Measurements from ENCODE around the gene ACADL. TPM values are rescaled to one million over a fixed set of nuclear protein-coding genes. Genes with fewer than 3 reads are reported as not detected.

The ACADL gene
- total and polyA plus RNA-seq, 4 experiments from 2014 or later, result not detected

- Mint-ChIP-seq H3K4me1 (peaks cover 0 to 7% (median 3%) of the 10 kb centered on the region in 4 donors), H3K27me3 (peaks cover 19 to 23% of the 10 kb centered on the region in 2 donors), H3K36me3 (no peaks in the 10 kb centered on the region), H3K27ac (no peak overlapping the region), H3K4me3 (no peak overlapping the region), H3K9me3 (no peaks in the 10 kb centered on the region)
- Histone ChIP-seq H3K27ac (ENCODE audit: low read depth, low read length) (no peak overlapping the region), H3K4me3 (ENCODE audit: low read length in 2 of 2) (no peak overlapping the region), H3K4me1 (ENCODE audit: insufficient read depth, low read length) (no peaks in the 10 kb centered on the region), H3K27me3 (ENCODE audit: insufficient read depth, low read length) (no peaks in the 10 kb centered on the region), H3K9me3 (ENCODE audit: control insufficient read depth in 1 of 2, low read length in 2 of 2) (no peaks in the 10 kb centered on the region), H3K36me3 (ENCODE audit: insufficient read depth, low read length) (no peaks in the 10 kb centered on the region)
- CTCF ChIA-PET (ENCODE audit: partially characterized antibody), result no interaction called here
- intact Hi-C loops (cut with micrococcal nuclease), result no loop called here
- POLR2A ChIA-PET (ENCODE audit: partially characterized antibody), result no interaction called here
- no peak for DNase-seq
These were observed 3.3 kb upstream of the ACADL start for GRCh38 chr2:210228586-210228985.

DNA sequence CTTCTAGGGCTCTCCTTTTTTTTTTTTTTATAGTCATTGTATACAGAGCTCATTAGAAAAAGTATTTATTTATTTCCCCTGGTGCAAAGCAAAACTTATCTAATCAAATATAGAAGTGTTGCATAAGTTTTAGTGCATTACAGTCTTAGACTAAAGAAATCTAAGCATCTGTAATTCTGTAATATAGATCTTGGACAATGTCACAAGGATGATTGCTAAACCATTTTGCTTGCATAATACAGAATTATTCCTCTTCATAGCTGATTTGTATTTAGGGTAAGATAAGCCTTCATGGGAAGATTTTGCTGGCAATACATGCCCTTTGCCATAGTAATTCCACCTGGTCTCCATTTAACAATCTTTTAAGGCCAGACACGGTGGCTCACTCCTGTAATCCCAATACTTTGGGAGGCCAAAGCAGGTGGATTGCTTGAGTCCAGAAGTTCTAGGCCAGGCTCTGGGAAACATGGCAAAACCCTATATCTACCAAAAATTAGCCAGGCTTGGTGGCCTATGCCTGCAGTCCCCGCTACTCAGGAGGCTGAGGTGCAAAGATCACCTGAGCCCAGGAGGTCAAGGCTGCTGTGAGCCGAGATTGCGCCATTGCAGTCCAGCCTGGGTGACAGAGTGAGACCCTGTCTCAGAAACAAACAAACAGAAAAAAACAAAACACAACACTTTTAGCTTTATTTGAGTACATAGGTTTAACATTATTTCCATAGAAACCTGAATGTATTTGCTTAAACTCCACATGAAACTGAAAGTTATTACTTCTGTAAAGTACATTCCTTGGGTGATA is 2.2 kb upstream of the ACADL start:
- Mint-ChIP-seq H3K9me3 (no peaks in the 10 kb centered on the region), H3K4me3 (no peak overlapping the region), H3K27me3 (peaks cover 24 to 33% of the 10 kb centered on the region in 2 donors), H3K27ac (no peak overlapping the region), H3K4me1 (peaks cover 0 to 7% (median 3%) of the 10 kb centered on the region in 4 donors), H3K36me3 (no peaks in the 10 kb centered on the region)
- intact Hi-C loops (cut with micrococcal nuclease), result no loop called here
- no peak for DNase-seq
- no peaks in the 10 kb centered on the region for H3K36me3 ChIP-seq (ENCODE audit: insufficient read depth, low read length)
- H3K27ac ChIP-seq (ENCODE audit: low read depth, low read length), result no peak overlapping the region
- ChIA-PET POLR2A (ENCODE audit: partially characterized antibody) (no interaction called here), CTCF (ENCODE audit: partially characterized antibody) (no interaction called here)
- no peaks in the 10 kb centered on the region for H3K27me3 ChIP-seq (ENCODE audit: insufficient read depth, low read length)
- H3K4me1 ChIP-seq (ENCODE audit: insufficient read depth, low read length), result no peaks in the 10 kb centered on the region
- H3K9me3 ChIP-seq (ENCODE audit: control insufficient read depth in 1 of 2, low read length in 2 of 2), result no peaks in the 10 kb centered on the region
- no peak overlapping the region for H3K4me3 ChIP-seq (ENCODE audit: low read length in 2 of 2)

- ChIA-PET CTCF (ENCODE audit: partially characterized antibody) (no interaction called here), POLR2A (ENCODE audit: partially characterized antibody) (no interaction called here)
- Mint-ChIP-seq H3K36me3 (no peaks in the 10 kb centered on the region), H3K4me1 (peaks cover 0 to 7% (median 3%) of the 10 kb centered on the region in 4 donors), H3K27me3 (peaks cover 29 to 30% of the 10 kb centered on the region in 2 donors), H3K27ac (no peak overlapping the region), H3K9me3 (no peaks in the 10 kb centered on the region), H3K4me3 (peak overlapping the region in 1 of 8 donors; percentile 39)
- Histone ChIP-seq H3K27me3 (ENCODE audit: insufficient read depth, low read length) (no peaks in the 10 kb centered on the region), H3K9me3 (ENCODE audit: control insufficient read depth in 1 of 2, low read length in 2 of 2) (no peaks in the 10 kb centered on the region), H3K4me1 (ENCODE audit: insufficient read depth, low read length) (no peaks in the 10 kb centered on the region), H3K4me3 (ENCODE audit: low read length in 2 of 2) (no peak overlapping the region), H3K27ac (ENCODE audit: low read depth, low read length) (no peak overlapping the region), H3K36me3 (ENCODE audit: insufficient read depth, low read length) (no peaks in the 10 kb centered on the region)
- no peak for DNase-seq
- intact Hi-C loops (cut with micrococcal nuclease), result no loop called here
These were observed 976 bp upstream of the ACADL start for GRCh38 chr2:210226223-210226622.

DNA sequence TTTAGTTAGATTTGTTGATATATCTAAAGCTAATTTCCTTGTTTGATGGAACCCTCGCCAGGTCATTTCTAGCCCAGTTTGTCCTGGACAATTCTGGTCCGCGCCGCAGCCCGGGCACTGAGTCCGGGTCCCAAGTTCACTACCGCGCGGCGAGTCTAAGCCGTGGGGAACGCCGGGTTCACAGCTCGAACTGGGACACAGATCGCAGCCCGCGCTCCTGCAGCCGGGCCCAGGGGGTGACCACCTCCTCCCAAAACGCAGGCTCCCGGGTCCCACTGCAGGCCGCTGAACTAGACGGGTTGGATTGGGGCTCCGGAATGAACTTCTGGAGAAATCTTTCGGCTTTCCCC is 681 bp downstream of the ACADL start:
- ChIA-PET CTCF (ENCODE audit: partially characterized antibody) (no interaction called here), POLR2A (ENCODE audit: partially characterized antibody) (no interaction called here)
- H3K36me3 ChIP-seq (ENCODE audit: insufficient read depth, low read length), result no peaks in the 10 kb centered on the region
- peaks cover 29 to 36% of the 10 kb centered on the region in 2 donors for H3K27me3 Mint-ChIP-seq
- H3K9me3 Mint-ChIP-seq, result no peaks in the 10 kb centered on the region
- H3K9me3 ChIP-seq (ENCODE audit: control insufficient read depth in 1 of 2, low read length in 2 of 2), result no peaks in the 10 kb centered on the region
- intact Hi-C loops (cut with micrococcal nuclease), result no loop called here
- peak overlapping the region in 5 of 8 donors; percentile 3 to 65 (median 26) for H3K4me3 Mint-ChIP-seq
- no peak overlapping the region for H3K4me3 ChIP-seq (ENCODE audit: low read length in 2 of 2)
- H3K4me1 Mint-ChIP-seq, result peaks cover 0 to 7% (median 3%) of the 10 kb centered on the region in 4 donors
- H3K27me3 ChIP-seq (ENCODE audit: insufficient read depth, low read length), result no peaks in the 10 kb centered on the region
- no peak overlapping the region for H3K27ac Mint-ChIP-seq
- no peak overlapping the region for H3K27ac ChIP-seq (ENCODE audit: low read depth, low read length)
- H3K36me3 Mint-ChIP-seq, result no peaks in the 10 kb centered on the region
- H3K4me1 ChIP-seq (ENCODE audit: insufficient read depth, low read length), result no peaks in the 10 kb centered on the region
- no peak for DNase-seq

DNA sequence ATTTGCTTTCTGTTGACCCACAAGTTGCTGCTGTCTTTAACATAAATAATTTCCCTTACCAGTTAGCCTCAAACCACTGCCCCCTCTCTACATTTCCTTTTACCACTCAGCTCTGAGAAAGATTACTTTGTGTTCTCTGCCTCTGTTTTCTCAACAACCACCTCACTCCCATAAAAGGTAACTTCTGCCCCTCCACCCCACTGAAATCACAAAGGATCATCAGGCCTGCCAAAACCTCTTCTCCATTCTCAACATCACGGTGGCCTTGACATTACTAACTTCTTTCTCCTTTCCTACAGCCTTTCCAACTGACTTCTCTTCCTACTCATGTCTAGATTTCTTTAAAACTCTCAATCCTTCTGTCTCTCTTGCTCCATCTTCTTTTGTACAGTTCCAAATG is 10.1 kb downstream of the ACADL start:
- Mint-ChIP-seq H3K4me1 (no peaks in the 10 kb centered on the region), H3K9me3 (no peaks in the 10 kb centered on the region), H3K4me3 (no peak overlapping the region), H3K27ac (no peak overlapping the region), H3K36me3 (no peaks in the 10 kb centered on the region), H3K27me3 (peaks cover 4 to 11% of the 10 kb centered on the region in 2 donors)
- H3K4me3 ChIP-seq (ENCODE audit: low read length in 2 of 2), result no peak overlapping the region
- ChIA-PET CTCF (ENCODE audit: partially characterized antibody) (interaction anchor here (1.0 kb wide), 1 partner anchor 12 kb away, joined by 3 read pairs; no protein-coding TSS in a partner anchor), POLR2A (ENCODE audit: partially characterized antibody) (no interaction called here)
- H3K36me3 ChIP-seq (ENCODE audit: insufficient read depth, low read length), result no peaks in the 10 kb centered on the region
- H3K27me3 ChIP-seq (ENCODE audit: insufficient read depth, low read length), result no peaks in the 10 kb centered on the region
- H3K4me1 ChIP-seq (ENCODE audit: insufficient read depth, low read length), result no peaks in the 10 kb centered on the region
- no peak for DNase-seq
- intact Hi-C loops (cut with micrococcal nuclease), result no loop called here
- H3K27ac ChIP-seq (ENCODE audit: low read depth, low read length), result no peak overlapping the region
- no peaks in the 10 kb centered on the region for H3K9me3 ChIP-seq (ENCODE audit: control insufficient read depth in 1 of 2, low read length in 2 of 2)

GRCh38 chr2:210210185-210210584 is 15.1 kb downstream of the ACADL start:
- H3K27ac Mint-ChIP-seq, result no peak overlapping the region
- no peaks in the 10 kb centered on the region for H3K4me1 ChIP-seq (ENCODE audit: insufficient read depth, low read length)
- H3K4me3 Mint-ChIP-seq, result no peak overlapping the region
- H3K27me3 ChIP-seq (ENCODE audit: insufficient read depth, low read length), result no peaks in the 10 kb centered on the region
- no peaks in the 10 kb centered on the region for H3K9me3 ChIP-seq (ENCODE audit: control insufficient read depth in 1 of 2, low read length in 2 of 2)
- H3K9me3 Mint-ChIP-seq, result no peaks in the 10 kb centered on the region
- H3K4me1 Mint-ChIP-seq, result no peaks in the 10 kb centered on the region
- peaks cover 8 to 15% of the 10 kb centered on the region in 2 donors for H3K27me3 Mint-ChIP-seq
- CTCF ChIA-PET (ENCODE audit: partially characterized antibody), result interaction anchor here (0.8 kb wide), 1 partner anchor 11 kb away, joined by 3 read pairs; no protein-coding TSS in a partner anchor
- no peak overlapping the region for H3K27ac ChIP-seq (ENCODE audit: low read depth, low read length)
- H3K4me3 ChIP-seq (ENCODE audit: low read length in 2 of 2), result no peak overlapping the region
- POLR2A ChIA-PET (ENCODE audit: partially characterized antibody), result no interaction called here
- DNase-seq, result no peak
- H3K36me3 Mint-ChIP-seq, result no peaks in the 10 kb centered on the region
- intact Hi-C loops (cut with micrococcal nuclease), result no loop called here
- H3K36me3 ChIP-seq (ENCODE audit: insufficient read depth, low read length), result no peaks in the 10 kb centered on the region

- Histone ChIP-seq H3K9me3 (ENCODE audit: control insufficient read depth in 1 of 2, low read length in 2 of 2) (no peaks in the 10 kb centered on the region), H3K36me3 (ENCODE audit: insufficient read depth, low read length) (no peaks in the 10 kb centered on the region), H3K27me3 (ENCODE audit: insufficient read depth, low read length) (no peaks in the 10 kb centered on the region), H3K4me1 (ENCODE audit: insufficient read depth, low read length) (no peaks in the 10 kb centered on the region), H3K27ac (ENCODE audit: low read depth, low read length) (no peak overlapping the region), H3K4me3 (ENCODE audit: low read length in 2 of 2) (no peak overlapping the region)
- Mint-ChIP-seq H3K4me3 (no peak overlapping the region), H3K4me1 (no peaks in the 10 kb centered on the region), H3K36me3 (no peaks in the 10 kb centered on the region), H3K27me3 (peaks cover 9 to 19% of the 10 kb centered on the region in 2 donors), H3K27ac (no peak overlapping the region), H3K9me3 (no peaks in the 10 kb centered on the region)
- intact Hi-C loops (cut with micrococcal nuclease), result no loop called here
- ChIA-PET CTCF (ENCODE audit: partially characterized antibody) (interaction anchor here (0.6 to 3.2 kb wide), 2 partner anchors 9 to 11 kb away, joined by 3 to 11 read pairs; no protein-coding TSS in a partner anchor), POLR2A (ENCODE audit: partially characterized antibody) (no interaction called here)
- DNase-seq, result no peak
These were observed 17.3 kb downstream of the ACADL start for GRCh38 chr2:210207929-210208328.

Data from CD4-positive, alpha-beta memory T cell (primary cell).